HepG2 (cell line): ENCODE data around the gene LY6G5B. TPM values are rescaled to one million over a fixed set of nuclear protein-coding genes. Genes with fewer than 3 reads are reported as not detected.

Source experiments
- ARHGAP35 ChIP-seq: sonication (generic); formaldehyde crosslinking; IDR thresholded peaks from 2 replicates; pipeline ENCODE4 v1.9.0; 2022; ENCODE audit warnings: mild to moderate bottlenecking, inconsistent platforms, moderate library complexity, missing genetic modification reagents, borderline replicate concordance
- BCL3 ChIP-seq: sonication (generic); formaldehyde crosslinking; IDR thresholded peaks from 2 replicates; pipeline ENCODE4 v1.5.1; 2020; ENCODE audit warnings: mild to moderate bottlenecking, missing genetic modification reagents, moderate library complexity
- SETDB1 ChIP-seq: sonication (generic); formaldehyde crosslinking; IDR thresholded peaks from 2 replicates; pipeline ENCODE4 v1.5.1; 2020; ENCODE audit warnings: missing genetic modification reagents, mild to moderate bottlenecking, borderline replicate concordance
- SMC3 ChIP-seq: IDR thresholded peaks from 2 replicates; pipeline ENCODE4 v1.6.1; 2011; ENCODE audit warnings: low read length, improper control_type of control experiment
- SOX13 ChIP-seq, 3 experiments: fragments of 450-650 bp in 1 of 3; sonication (generic) in 1 of 3; formaldehyde crosslinking in 1 of 3; IDR thresholded peaks in 2 of 3; conservative IDR thresholded peaks in 1 of 3; 2 replicates each; pipeline versions ENCODE4 v1.5.0 to v1.6.1; 2016 to 2020; ENCODE audit warnings: antibody characterized with exemption in 1 of 3, mild to moderate bottlenecking in 1 of 3, missing compliant biosample characterization in 1 of 3, missing genetic modification reagents in 1 of 3, moderate library complexity in 1 of 3
- ZFP1 ChIP-seq: IDR thresholded peaks from 2 replicates; pipeline ENCODE4 v1.6.1; 2016
- ZNF17 ChIP-seq: sonication (generic); formaldehyde crosslinking; IDR thresholded peaks from 2 replicates; pipeline ENCODE4 v1.5.0; 2020; ENCODE audit warnings: mild to moderate bottlenecking, missing genetic modification reagents
- ZNF207 ChIP-seq: fragments of 450-650 bp; IDR thresholded peaks from 2 replicates; pipeline ENCODE4 v1.6.1; 2016; ENCODE audit warnings: antibody characterized with exemption, borderline replicate concordance
- ZNF446 ChIP-seq: sonication (generic); formaldehyde crosslinking; IDR thresholded peaks from 2 replicates; pipeline ENCODE4 v1.5.0; 2020; ENCODE audit warnings: mild to moderate bottlenecking, missing genetic modification reagents
- ZNF468 ChIP-seq: sonication (generic); formaldehyde crosslinking; IDR thresholded peaks from 2 replicates; pipeline ENCODE4 v1.8.0; 2022; ENCODE audit warnings: mild to moderate bottlenecking, moderate library complexity, missing genetic modification reagents
- ZNF703 ChIP-seq: sonication (generic); formaldehyde crosslinking; IDR thresholded peaks from 2 replicates; pipeline ENCODE4 v1.5.1; 2020; ENCODE audit warnings: missing genetic modification reagents, mild to moderate bottlenecking, moderate library complexity, borderline replicate concordance
- ZNF724P ChIP-seq: sonication (generic); formaldehyde crosslinking; IDR thresholded peaks from 2 replicates; pipeline ENCODE4 v1.8.0; 2022; ENCODE audit warnings: missing genetic modification reagents, borderline replicate concordance
- ZNF784 ChIP-seq: sonication (generic); formaldehyde crosslinking; IDR thresholded peaks from 2 replicates; pipeline ENCODE4 v1.5.1; 2020; ENCODE audit warnings: missing genetic modification reagents, mild to moderate bottlenecking, borderline replicate concordance
- polyA plus RNA-seq, 8 experiments: library from polyadenylated mRNA; depleted of rRNA in 3 of 8; stranded (reverse) in 7 of 8; unstranded in 1 of 8; fragments of >200 nt; fragmentation: Illumina TruSeq in 4 of 8; extraction: Trizol in 4 of 8; gene quantifications; 2 replicates each; pipeline versions ENCODE4 v1.2.1 to v1.2.3, GENCODE V29; 2011 to 2016; ENCODE audit warnings: low read depth in 4 of 8, missing spikeins in 1 of 8, mixed read lengths in 1 of 8; ENCODE audit not compliant: insufficient read depth in 1 of 8
- total RNA-seq, 5 experiments: library from RNA; depleted of rRNA; stranded (reverse); fragments of >200 nt; fragmentation: Illumina TruSeq; extraction: Trizol; gene quantifications; 2 replicates each; pipeline ENCODE4 v1.2.3, GENCODE V29; 2016; ENCODE audit warnings: low read depth in 1 of 5
- TF ChIP-seq, protein P1 (sequence below): sonication (generic); formaldehyde crosslinking; IDR thresholded peaks from 2 replicates; pipeline ENCODE4 v1.8.1; 2022; ENCODE audit warnings: low read depth, mild to moderate bottlenecking, missing genetic modification reagents
- TF ChIP-seq, protein P2 (sequence below): IDR thresholded peaks from 2 replicates; pipeline ENCODE4 v1.6.1; 2016; ENCODE audit warnings: mild to moderate bottlenecking
- TF ChIP-seq, protein P3 (sequence below): sonication (generic); formaldehyde crosslinking; IDR thresholded peaks from 2 replicates; pipeline ENCODE4 v1.4.0; 2020; ENCODE audit warnings: missing genetic modification reagents
- TF ChIP-seq, protein P4 (sequence below): sonication (generic); formaldehyde crosslinking; IDR thresholded peaks from 2 replicates; pipeline ENCODE4 v1.8.0; 2022; ENCODE audit warnings: low read depth, missing genetic modification reagents

LY6G5B gene
- total and polyA plus RNA-seq, 2 of the 13 experiments (the other 11 are each of a cell fraction or from before 2014, with no cell fraction given) = 7.8 to 15.7 TPM

DNA sequence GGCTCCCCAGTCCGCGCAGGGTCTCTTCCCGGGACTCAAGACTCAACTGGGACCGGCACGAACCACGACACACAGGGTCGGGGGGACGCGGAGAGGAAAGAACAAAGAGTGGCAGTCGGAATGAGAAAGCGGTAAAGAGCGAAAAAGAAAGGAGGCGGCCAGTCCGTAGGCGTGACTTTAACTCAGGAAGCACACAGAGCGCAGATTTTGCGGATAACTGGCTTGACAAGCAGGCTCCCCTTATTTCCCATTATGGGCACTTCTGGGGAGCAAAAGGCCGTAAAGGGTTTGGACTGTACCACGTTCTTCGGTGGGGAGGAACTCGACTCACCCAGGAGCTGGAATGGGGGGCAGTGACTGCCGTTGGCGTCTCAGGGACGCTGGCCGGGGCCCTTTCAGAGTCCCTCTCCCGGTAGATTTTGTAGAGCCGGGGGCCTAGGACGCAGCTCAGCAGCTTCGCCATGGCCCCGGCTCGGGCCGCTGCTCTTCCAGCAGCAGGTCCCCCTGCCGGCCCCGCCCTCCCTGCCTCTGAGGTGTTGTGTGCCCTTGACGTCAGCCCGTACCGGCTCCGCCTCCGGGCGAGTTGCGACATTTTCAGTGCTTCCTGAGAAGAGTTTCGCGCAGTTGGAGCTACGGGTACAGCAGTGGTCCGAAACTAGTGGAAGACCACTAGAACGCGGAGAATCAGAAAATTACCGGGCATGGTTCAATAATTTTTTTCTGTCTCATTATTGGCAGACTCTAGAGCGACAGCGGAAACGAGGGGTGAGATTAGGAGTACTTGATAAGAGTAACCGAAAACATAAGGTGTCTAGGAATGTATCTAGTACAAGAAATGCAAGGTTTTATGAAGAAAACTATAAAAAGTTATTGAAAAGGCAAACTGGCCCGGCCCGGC, 33.3 kb downstream of the LY6G5B start, which contains the start of gene ABHD16A (continued):
- TF ChIP-seq ZNF17 (CRISPR knock-in tag) = no peak
- 0 out of 2 replicates have a peak, but pooled peaks have one; percentile 22 for TF ChIP-seq ZNF784 (CRISPR knock-in tag)
- TF ChIP-seq ZNF724P (CRISPR knock-in tag) = no peak
- TF ChIP-seq ZNF446 (CRISPR knock-in tag) = no peak
- TF ChIP-seq BCL3 = no peak; the same call in none of the 2 replicates
- peak; percentile 84; the same call in 1 of the 2 replicates for TF ChIP-seq ZFP1
- no peak for TF ChIP-seq SETDB1
- TF ChIP-seq ZNF703 (CRISPR knock-in tag) = no peak
- TF ChIP-seq, protein P1, sequence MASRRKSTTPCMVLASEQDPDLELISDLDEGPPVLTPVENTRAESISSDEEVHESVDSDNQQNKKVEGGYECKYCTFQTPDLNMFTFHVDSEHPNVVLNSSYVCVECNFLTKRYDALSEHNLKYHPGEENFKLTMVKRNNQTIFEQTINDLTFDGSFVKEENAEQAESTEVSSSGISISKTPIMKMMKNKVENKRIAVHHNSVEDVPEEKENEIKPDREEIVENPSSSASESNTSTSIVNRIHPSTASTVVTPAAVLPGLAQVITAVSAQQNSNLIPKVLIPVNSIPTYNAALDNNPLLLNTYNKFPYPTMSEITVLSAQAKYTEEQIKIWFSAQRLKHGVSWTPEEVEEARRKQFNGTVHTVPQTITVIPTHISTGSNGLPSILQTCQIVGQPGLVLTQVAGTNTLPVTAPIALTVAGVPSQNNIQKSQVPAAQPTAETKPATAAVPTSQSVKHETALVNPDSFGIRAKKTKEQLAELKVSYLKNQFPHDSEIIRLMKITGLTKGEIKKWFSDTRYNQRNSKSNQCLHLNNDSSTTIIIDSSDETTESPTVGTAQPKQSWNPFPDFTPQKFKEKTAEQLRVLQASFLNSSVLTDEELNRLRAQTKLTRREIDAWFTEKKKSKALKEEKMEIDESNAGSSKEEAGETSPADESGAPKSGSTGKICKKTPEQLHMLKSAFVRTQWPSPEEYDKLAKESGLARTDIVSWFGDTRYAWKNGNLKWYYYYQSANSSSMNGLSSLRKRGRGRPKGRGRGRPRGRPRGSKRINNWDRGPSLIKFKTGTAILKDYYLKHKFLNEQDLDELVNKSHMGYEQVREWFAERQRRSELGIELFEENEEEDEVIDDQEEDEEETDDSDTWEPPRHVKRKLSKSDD = peak; percentile 87; the same call in 1 of the 2 replicates
- TF ChIP-seq ZNF207 = no peak
- TF ChIP-seq, protein P2, sequence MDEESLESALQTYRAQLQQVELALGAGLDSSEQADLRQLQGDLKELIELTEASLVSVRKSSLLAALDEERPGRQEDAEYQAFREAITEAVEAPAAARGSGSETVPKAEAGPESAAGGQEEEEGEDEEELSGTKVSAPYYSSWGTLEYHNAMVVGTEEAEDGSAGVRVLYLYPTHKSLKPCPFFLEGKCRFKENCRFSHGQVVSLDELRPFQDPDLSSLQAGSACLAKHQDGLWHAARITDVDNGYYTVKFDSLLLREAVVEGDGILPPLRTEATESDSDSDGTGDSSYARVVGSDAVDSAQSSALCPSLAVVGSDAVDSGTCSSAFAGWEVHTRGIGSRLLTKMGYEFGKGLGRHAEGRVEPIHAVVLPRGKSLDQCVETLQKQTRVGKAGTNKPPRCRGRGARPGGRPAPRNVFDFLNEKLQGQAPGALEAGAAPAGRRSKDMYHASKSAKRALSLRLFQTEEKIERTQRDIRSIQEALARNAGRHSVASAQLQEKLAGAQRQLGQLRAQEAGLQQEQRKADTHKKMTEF (CRISPR knock-in tag) = peak; percentile 96
- no peak for TF ChIP-seq ZNF468
- TF ChIP-seq, protein P3, sequence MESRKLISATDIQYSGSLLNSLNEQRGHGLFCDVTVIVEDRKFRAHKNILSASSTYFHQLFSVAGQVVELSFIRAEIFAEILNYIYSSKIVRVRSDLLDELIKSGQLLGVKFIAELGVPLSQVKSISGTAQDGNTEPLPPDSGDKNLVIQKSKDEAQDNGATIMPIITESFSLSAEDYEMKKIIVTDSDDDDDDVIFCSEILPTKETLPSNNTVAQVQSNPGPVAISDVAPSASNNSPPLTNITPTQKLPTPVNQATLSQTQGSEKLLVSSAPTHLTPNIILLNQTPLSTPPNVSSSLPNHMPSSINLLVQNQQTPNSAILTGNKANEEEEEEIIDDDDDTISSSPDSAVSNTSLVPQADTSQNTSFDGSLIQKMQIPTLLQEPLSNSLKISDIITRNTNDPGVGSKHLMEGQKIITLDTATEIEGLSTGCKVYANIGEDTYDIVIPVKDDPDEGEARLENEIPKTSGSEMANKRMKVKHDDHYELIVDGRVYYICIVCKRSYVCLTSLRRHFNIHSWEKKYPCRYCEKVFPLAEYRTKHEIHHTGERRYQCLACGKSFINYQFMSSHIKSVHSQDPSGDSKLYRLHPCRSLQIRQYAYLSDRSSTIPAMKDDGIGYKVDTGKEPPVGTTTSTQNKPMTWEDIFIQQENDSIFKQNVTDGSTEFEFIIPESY (CRISPR knock-in tag) = peak; percentile 52
- TF ChIP-seq, protein P4, sequence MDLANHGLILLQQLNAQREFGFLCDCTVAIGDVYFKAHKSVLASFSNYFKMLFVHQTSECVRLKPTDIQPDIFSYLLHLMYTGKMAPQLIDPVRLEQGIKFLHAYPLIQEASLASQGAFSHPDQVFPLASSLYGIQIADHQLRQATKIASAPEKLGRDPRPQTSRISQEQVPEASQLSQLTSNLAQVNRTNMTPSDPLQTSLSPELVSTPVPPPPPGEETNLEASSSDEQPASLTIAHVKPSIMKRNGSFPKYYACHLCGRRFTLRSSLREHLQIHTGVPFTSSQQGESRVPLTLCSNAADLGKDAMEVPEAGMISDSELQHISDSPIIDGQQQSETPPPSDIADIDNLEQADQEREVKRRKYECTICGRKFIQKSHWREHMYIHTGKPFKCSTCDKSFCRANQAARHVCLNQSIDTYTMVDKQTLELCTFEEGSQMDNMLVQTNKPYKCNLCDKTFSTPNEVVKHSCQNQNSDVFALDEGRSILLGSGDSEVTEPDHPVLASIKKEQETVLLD (CRISPR knock-in tag) = peak; percentile 65; the same call in 1 of the 2 replicates
- peak; percentile 42; the same call in 1 of the 2 replicates for TF ChIP-seq SOX13 (IDR thresholded peaks at IDR 0.05)
- peak in 1 of 2 experiments; percentile 72; a peak in 2 of 4 replicates for TF ChIP-seq SOX13 (CRISPR knock-in tag; conservative IDR thresholded peaks at IDR 0.05 in 1 of 2, IDR thresholded peaks at IDR 0.05 in 1 of 2)
- no peak for TF ChIP-seq ARHGAP35 (CRISPR knock-in tag)
- peak; percentile 37; the same call in 1 of the 2 replicates for TF ChIP-seq SMC3
